Peyer's patch (tissue), 4 donors: ENCODE results near the gene PPP3R2. TPM values are rescaled to one million over a fixed set of nuclear protein-coding genes. Genes with fewer than 3 reads are reported as not detected.
"Not testable (repeated sequence)": the region's sequence is repeated elsewhere in the genome, so short reads cannot be mapped to it uniquely, and the experiment has no call there.

Experiments
- DNase-seq, 3 donors: peaks; one replicate each; pipeline ENCODE4 v3.0.0-alpha.2; 2017 to 2019
- H3K27ac ChIP-seq, 4 donors: fragments of 200-600 bp; sonication (generic); one replicate each; pipeline ENCODE4 v1.5.1; 2016 to 2019
- H3K27me3 ChIP-seq, 2 donors: fragments of 200-600 bp; sonication (generic); one replicate each; pipeline ENCODE4 v1.5.1; 2019
- H3K36me3 ChIP-seq, 3 donors: fragments of 200-600 bp; sonication (generic); one replicate each; pipeline ENCODE4 v1.5.1; 2016 to 2019
- H3K4me1 ChIP-seq, 4 donors: fragments of 200-600 bp; sonication (generic); one replicate each; pipeline ENCODE4 v1.5.1; 2016 to 2019
- H3K4me3 ChIP-seq, 4 donors: fragments of 200-600 bp; sonication (generic); 1 replicate in 3 of 4; 2 replicates in 1 of 4; pipeline ENCODE4 v1.5.1; 2016 to 2019; ENCODE audit warnings: mild to moderate bottlenecking in 1 of 4
- H3K9me3 ChIP-seq, 4 donors: fragments of 200-600 bp; sonication (generic); one replicate each; pipeline ENCODE4 v1.5.1; 2016 to 2019; ENCODE audit warnings: mild to moderate bottlenecking in 1 of 4
- CTCF ChIP-seq, 6 experiments: fragments of 450-650 bp in 4 of 6; fragments of 200-600 bp in 2 of 6; sonication (generic) in 1 of 6; IDR thresholded peaks; one replicate each; pipeline ENCODE4 v1.5.1; 2017 to 2019; ENCODE audit warnings: antibody characterized with exemption in 6 of 6, mild to moderate bottlenecking in 3 of 6, moderate library complexity in 1 of 6
- POLR2A ChIP-seq, 2 donors: fragments of 450-650 bp; IDR thresholded peaks; one replicate each; pipeline ENCODE4 v1.5.1; 2017; ENCODE audit warnings: antibody characterized with exemption in 2 of 2, mild to moderate bottlenecking in 2 of 2, moderate library complexity in 2 of 2
- total RNA-seq, 4 donors: library from RNA; depleted of rRNA; stranded (reverse); fragments of >200 nt; gene quantifications; one replicate each; pipeline ENCODE4 v1.1.0, GENCODE V29; 2016

PPP3R2 gene
- total RNA-seq, 4 donors from 2014 or later = not detected

- no peak overlapping the region for H3K4me3 ChIP-seq
- no peaks in the 10 kb centered on the region for H3K9me3 ChIP-seq
- H3K27ac ChIP-seq = no peak overlapping the region
These were observed 9.5 kb upstream of the PPP3R2 start for GRCh38 chr9:101604296-101604695.

GRCh38 chr9:101601904-101602765 lies 7.4 kb upstream of the PPP3R2 start:
- Histone ChIP-seq H3K9me3 (no peaks in the 10 kb centered on the region), H3K36me3 (no peaks in the 10 kb centered on the region), H3K4me1 (peaks cover 0 to 13% (median 0%) of the 10 kb centered on the region in 4 donors), H3K27ac (no peak overlapping the region), H3K27me3 (no peaks in the 10 kb centered on the region), H3K4me3 (no peak overlapping the region)
- DNase-seq = peak in 1 of 3 donors; percentile 49
- no peak for TF ChIP-seq POLR2A (IDR thresholded peaks at IDR 0.05)
- TF ChIP-seq CTCF (IDR thresholded peaks at IDR 0.05) = peak in 5 of 6 experiments; percentile 28 to 74 (median 67)

More at GRCh38 chr9:101604296-101604695, 9.5 kb upstream of the PPP3R2 start:
- H3K36me3 ChIP-seq = no peaks in the 10 kb centered on the region
- peaks cover 0 to 13% (median 0%) of the 10 kb centered on the region in 4 donors for H3K4me1 ChIP-seq
- no peak for DNase-seq
- TF ChIP-seq POLR2A (IDR thresholded peaks at IDR 0.05) = no peak
- no peak for TF ChIP-seq CTCF (IDR thresholded peaks at IDR 0.05)
- H3K27me3 ChIP-seq = no peaks in the 10 kb centered on the region

- DNase-seq = no peak
- no peak overlapping the region for H3K4me3 ChIP-seq
- no peaks in the 10 kb centered on the region for H3K27me3 ChIP-seq
- TF ChIP-seq POLR2A (IDR thresholded peaks at IDR 0.05) = no peak
- no peaks in the 10 kb centered on the region for H3K4me1 ChIP-seq
- no peaks in the 10 kb centered on the region for H3K36me3 ChIP-seq
- H3K9me3 ChIP-seq = no peaks in the 10 kb centered on the region
- no peak overlapping the region for H3K27ac ChIP-seq
These were observed 1.4 kb downstream of the PPP3R2 start for GRCh38 chr9:101593345-101593744.

GRCh38 chr9:101592788-101593187 lies 2.0 kb downstream of the PPP3R2 start:
- no peaks in the 10 kb centered on the region for H3K36me3 ChIP-seq
- TF ChIP-seq CTCF (IDR thresholded peaks at IDR 0.05) (no peak), POLR2A (IDR thresholded peaks at IDR 0.05) (no peak)
- no peak overlapping the region for H3K27ac ChIP-seq
- H3K4me3 ChIP-seq = no peak overlapping the region
- no peaks in the 10 kb centered on the region for H3K4me1 ChIP-seq
- no peaks in the 10 kb centered on the region for H3K9me3 ChIP-seq
- no peaks in the 10 kb centered on the region for H3K27me3 ChIP-seq
- DNase-seq = no peak

- no peak for DNase-seq
- TF ChIP-seq POLR2A (IDR thresholded peaks at IDR 0.05) (no peak), CTCF (IDR thresholded peaks at IDR 0.05) (no peak)
- Histone ChIP-seq H3K27ac (no peak overlapping the region), H3K36me3 (no peaks in the 10 kb centered on the region), H3K27me3 (no peaks in the 10 kb centered on the region), H3K9me3 (no peaks in the 10 kb centered on the region), H3K4me3 (no peak overlapping the region), H3K4me1 (no peaks in the 10 kb centered on the region)
These were observed 2.9 kb downstream of the PPP3R2 start for GRCh38 chr9:101591787-101592446.

DNA sequence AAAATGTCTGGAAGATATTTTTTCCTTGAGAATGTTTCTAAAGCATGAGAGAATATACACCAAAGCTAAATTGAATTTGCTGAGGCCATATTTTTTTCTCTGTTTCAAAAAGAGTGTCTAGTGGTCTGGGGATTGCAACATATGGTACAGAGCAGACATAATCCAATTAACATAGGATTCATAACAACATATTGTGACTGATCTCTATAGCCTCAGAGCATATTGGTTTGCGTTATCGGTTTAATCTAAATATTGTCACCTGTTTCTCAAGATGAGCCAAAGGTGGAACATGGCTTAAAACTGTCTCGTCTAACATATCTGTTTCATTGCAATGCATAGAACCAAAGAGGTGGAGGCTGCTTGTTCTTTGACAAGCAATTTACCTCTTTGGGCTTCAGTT lies 3.9 kb downstream of the PPP3R2 start:
- H3K4me1 ChIP-seq = no peaks in the 10 kb centered on the region
- H3K36me3 ChIP-seq = no peaks in the 10 kb centered on the region
- H3K27me3 ChIP-seq = no peaks in the 10 kb centered on the region
- no peak for DNase-seq
- no peak overlapping the region for H3K27ac ChIP-seq
- H3K9me3 ChIP-seq = no peaks in the 10 kb centered on the region
- no peak overlapping the region for H3K4me3 ChIP-seq
- TF ChIP-seq POLR2A (IDR thresholded peaks at IDR 0.05) (no peak), CTCF (IDR thresholded peaks at IDR 0.05) (no peak)

- H3K9me3 ChIP-seq, H3K4me1 ChIP-seq, H3K27ac ChIP-seq: not testable (repeated sequence)
These were observed 4.7 kb downstream of the PPP3R2 start for GRCh38 chr9:101590074-101590473.

More at GRCh38 chr9:101590074-101590473, 4.7 kb downstream of the PPP3R2 start:
- H3K27me3 ChIP-seq, H3K36me3 ChIP-seq, H3K4me3 ChIP-seq, DNase-seq: not testable (repeated sequence)
